Stomach (tissue), 4 donors: ENCODE data around the gene EBI3.

Source experiments
- POLR2A ChIP-seq, 4 donors: fragments of 450-650 bp; IDR thresholded peaks; one replicate each; pipeline ENCODE4 v1.6.1; 2016; ENCODE audit warnings: antibody characterized with exemption in 4 of 4, control low read depth in 2 of 4, mild to moderate bottlenecking in 1 of 4, moderate library complexity in 1 of 4
- TF ChIP-seq, protein P1 (sequence below), 7 experiments: fragments of 450-650 bp in 4 of 7; fragments of 200-600 bp in 3 of 7; sonication (generic) in 3 of 7; IDR thresholded peaks; one replicate each; pipeline ENCODE4 v1.5.1; 2016 to 2019; ENCODE audit warnings: antibody characterized with exemption in 7 of 7, control low read depth in 2 of 7, mild to moderate bottlenecking in 1 of 7

DNA sequence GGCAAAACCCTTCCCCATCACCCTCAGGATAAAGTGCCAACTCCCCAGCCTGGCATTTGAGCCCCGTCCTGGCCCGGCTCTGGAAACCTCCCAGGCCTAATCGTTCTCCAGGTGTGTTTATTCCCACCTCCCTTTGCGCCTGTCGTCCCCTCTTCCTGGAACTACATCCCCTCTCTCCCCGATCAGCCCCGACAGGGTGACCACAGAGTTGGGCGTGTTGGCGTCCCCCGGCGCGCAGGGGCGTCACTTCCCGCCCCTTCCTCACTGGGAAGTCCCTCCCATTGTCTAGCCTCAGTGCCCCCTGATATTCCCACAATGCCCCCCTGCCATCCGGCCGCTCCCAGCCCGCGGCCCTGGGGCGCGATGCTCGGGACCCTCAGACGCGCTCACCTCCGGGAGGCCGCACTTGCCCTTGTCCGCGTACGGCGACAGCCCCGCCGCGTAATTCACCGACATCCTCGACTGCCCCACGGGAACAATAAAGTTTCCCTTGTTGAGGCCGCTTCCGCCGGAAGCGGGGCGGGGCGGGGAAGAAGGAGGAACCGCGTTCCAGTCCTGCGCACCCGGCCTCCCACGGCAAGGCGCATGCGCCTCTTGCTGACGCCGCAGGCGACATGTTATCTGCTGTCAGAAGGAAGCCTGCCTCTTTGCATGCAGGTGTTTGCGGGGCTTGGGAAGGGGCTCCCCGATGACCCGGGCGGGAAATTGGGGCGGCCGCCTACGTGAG is 47.1 kb upstream of the EBI3 start, which contains the start of the genes ANKRD24 and SIRT6:
- TF ChIP-seq, protein P1, sequence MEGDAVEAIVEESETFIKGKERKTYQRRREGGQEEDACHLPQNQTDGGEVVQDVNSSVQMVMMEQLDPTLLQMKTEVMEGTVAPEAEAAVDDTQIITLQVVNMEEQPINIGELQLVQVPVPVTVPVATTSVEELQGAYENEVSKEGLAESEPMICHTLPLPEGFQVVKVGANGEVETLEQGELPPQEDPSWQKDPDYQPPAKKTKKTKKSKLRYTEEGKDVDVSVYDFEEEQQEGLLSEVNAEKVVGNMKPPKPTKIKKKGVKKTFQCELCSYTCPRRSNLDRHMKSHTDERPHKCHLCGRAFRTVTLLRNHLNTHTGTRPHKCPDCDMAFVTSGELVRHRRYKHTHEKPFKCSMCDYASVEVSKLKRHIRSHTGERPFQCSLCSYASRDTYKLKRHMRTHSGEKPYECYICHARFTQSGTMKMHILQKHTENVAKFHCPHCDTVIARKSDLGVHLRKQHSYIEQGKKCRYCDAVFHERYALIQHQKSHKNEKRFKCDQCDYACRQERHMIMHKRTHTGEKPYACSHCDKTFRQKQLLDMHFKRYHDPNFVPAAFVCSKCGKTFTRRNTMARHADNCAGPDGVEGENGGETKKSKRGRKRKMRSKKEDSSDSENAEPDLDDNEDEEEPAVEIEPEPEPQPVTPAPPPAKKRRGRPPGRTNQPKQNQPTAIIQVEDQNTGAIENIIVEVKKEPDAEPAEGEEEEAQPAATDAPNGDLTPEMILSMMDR (IDR thresholded peaks at IDR 0.05) = peak in 1 of 7 experiments; percentile 36
- peak in 1 of 4 donors; percentile 58 for TF ChIP-seq POLR2A (IDR thresholded peaks at IDR 0.05)
